A673 (cell line): Measurements from ENCODE around the gene TPGS2. TPM values are rescaled to one million over a fixed set of nuclear protein-coding genes. Genes with fewer than 3 reads are reported as not detected.

Source experiments
- BruUV-seq: library from RNA; stranded (reverse); fragments of 400-500 nt; replicated peaks from 2 replicates; lab custom pipeline; 2021; lab: Mats Ljungman, UMichigan
- CTCF ChIA-PET: fragments of 300-600 bp; sonication (Branson Sonifier 250); formaldehyde crosslinking; loops from one replicate; lab custom pipeline; 2022; ENCODE audit warnings: antibody characterized with exemption; lab: Charles Lee
- POLR2A ChIA-PET: fragments of 300-600 bp; sonication (Branson Sonifier 250); formaldehyde crosslinking; loops from one replicate; lab custom pipeline; 2022; ENCODE audit warnings: antibody characterized with exemption; ENCODE audit not compliant: low non-redundant PET; lab: Charles Lee
- DNase-seq: peaks from one replicate; pipeline ENCODE4 v3.0.0-alpha.2; 2015; ENCODE audit warnings: low spot score
- H3K27ac ChIP-seq: fragments of 200-600 bp; sonication (generic); 2 replicates; pipeline ENCODE4 v1.5.1; 2016; ENCODE audit warnings: mixed run types, low read depth, mild to moderate bottlenecking, mixed read lengths, antibody characterized with exemption, low read length; ENCODE audit not compliant: poor library complexity, severe bottlenecking
- H3K27me3 ChIP-seq: fragments of 200-600 bp; sonication (generic); replicated peaks from 2 replicates; pipeline ENCODE4 v1.6.1; 2017; ENCODE audit warnings: mixed run types, low read depth, mild to moderate bottlenecking, mixed read lengths, antibody characterized with exemption, low read length; ENCODE audit not compliant: insufficient read depth, poor library complexity
- H3K36me3 ChIP-seq: fragments of 200-600 bp; sonication (generic); 2 replicates; pipeline ENCODE4 v1.6.1; 2016; ENCODE audit warnings: mixed run types, mild to moderate bottlenecking, mixed read lengths, antibody characterized with exemption, low read length; ENCODE audit not compliant: insufficient read depth, poor library complexity, severe bottlenecking
- H3K4me1 ChIP-seq: fragments of 200-600 bp; sonication (generic); 2 replicates; pipeline ENCODE4 v1.6.1; 2017; ENCODE audit warnings: mixed run types, mild to moderate bottlenecking, mixed read lengths, antibody characterized with exemption, low read length; ENCODE audit not compliant: insufficient read depth, poor library complexity, severe bottlenecking
- H3K4me3 ChIP-seq: fragments of 200-600 bp; sonication (generic); 2 replicates; pipeline ENCODE4 v1.5.1; 2016; ENCODE audit warnings: low read depth, mixed run types, mild to moderate bottlenecking, mixed read lengths, low read length; ENCODE audit not compliant: poor library complexity, severe bottlenecking
- H3K9me3 ChIP-seq: fragments of 200-600 bp; sonication (generic); 2 replicates; pipeline ENCODE4 v1.6.1; 2016; ENCODE audit warnings: mixed run types, low read depth, mild to moderate bottlenecking, mixed read lengths, antibody characterized with exemption, low read length; ENCODE audit not compliant: poor library complexity, severe bottlenecking
- CTCF ChIP-seq: fragments of 300-800, 200-600 bp; sonication (generic); conservative IDR thresholded peaks from 2 replicates; pipeline ENCODE4 v1.5.1; 2017; ENCODE audit warnings: low read depth, mild to moderate bottlenecking, antibody characterized with exemption, low read length, moderate library complexity, mixed read lengths
- EZH2 ChIP-seq: fragments of 200-600 bp; sonication (generic); IDR thresholded peaks from 2 replicates; pipeline ENCODE4 v1.6.1; 2017; ENCODE audit warnings: borderline replicate concordance, low read depth, mild to moderate bottlenecking, mixed read lengths, antibody characterized with exemption, low read length; ENCODE audit not compliant: poor library complexity, severe bottlenecking
- intact Hi-C: fragments of 100-400 bp; cut with micrococcal nuclease; formaldehyde crosslinking; loops from one replicate; pipeline ENCODE4 v1.10.0; 2022; ENCODE audit not compliant: unreplicated experiment
- total RNA-seq: library from RNA; stranded (reverse); gene quantifications from 2 replicates; pipeline ENCODE4 v1.2.3, GENCODE V29; 2021

The TPGS2 gene
- total RNA-seq, 1 experiment from 2014 or later = 106 TPM

GRCh38 chr18:36833120-36833519, 4.3 kb upstream of the TPGS2 start:
- TF ChIP-seq CTCF = no peak
- no peak for TF ChIP-seq EZH2
- CTCF ChIA-PET = no interaction called here

DNA sequence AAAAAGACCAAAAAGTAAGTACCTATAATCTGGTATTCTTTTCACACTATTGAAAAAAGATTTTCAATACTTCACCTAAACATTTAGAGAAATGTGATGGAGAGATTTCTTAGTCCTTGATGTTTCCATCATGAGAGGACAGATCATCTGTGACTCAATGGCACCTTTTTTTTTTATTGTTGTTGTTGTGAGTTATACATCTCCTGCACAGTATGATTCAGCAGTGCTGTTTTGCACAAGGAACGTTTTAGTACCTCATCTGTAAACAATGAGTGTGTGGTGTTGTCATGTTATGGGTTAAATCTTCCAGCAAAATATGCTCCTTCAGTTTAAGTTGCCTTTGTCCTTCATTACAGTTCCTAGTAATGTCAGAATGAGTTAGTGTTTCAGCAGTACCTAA, 2.3 kb upstream of the TPGS2 start:
- BruUV-seq = no TSS peak
- Histone ChIP-seq H3K4me3 (no peak overlapping the region), H3K36me3 (no peaks in the 10 kb centered on the region), H3K27ac (no peak overlapping the region), H3K9me3 (no peaks in the 10 kb centered on the region), H3K27me3 (no peaks in the 10 kb centered on the region), H3K4me1 (peaks cover 12% of the 10 kb centered on the region)
- POLR2A ChIA-PET = no interaction called here
- no peak for TF ChIP-seq EZH2
- no peak for TF ChIP-seq CTCF
- CTCF ChIA-PET = no interaction called here
- DNase-seq = no peak
- intact Hi-C loops = no loop called here

More at GRCh38 chr18:36833120-36833519, 4.3 kb upstream of the TPGS2 start:
- no peak for DNase-seq
- no peak overlapping the region for H3K4me3 ChIP-seq
- no peak overlapping the region for H3K27ac ChIP-seq
- no peaks in the 10 kb centered on the region for H3K27me3 ChIP-seq
- POLR2A ChIA-PET = no interaction called here
- BruUV-seq = no TSS peak
- intact Hi-C loops = no loop called here
- H3K9me3 ChIP-seq = peaks cover 5% of the 10 kb centered on the region
- peaks cover 8% of the 10 kb centered on the region for H3K4me1 ChIP-seq
- H3K36me3 ChIP-seq = no peaks in the 10 kb centered on the region

DNA sequence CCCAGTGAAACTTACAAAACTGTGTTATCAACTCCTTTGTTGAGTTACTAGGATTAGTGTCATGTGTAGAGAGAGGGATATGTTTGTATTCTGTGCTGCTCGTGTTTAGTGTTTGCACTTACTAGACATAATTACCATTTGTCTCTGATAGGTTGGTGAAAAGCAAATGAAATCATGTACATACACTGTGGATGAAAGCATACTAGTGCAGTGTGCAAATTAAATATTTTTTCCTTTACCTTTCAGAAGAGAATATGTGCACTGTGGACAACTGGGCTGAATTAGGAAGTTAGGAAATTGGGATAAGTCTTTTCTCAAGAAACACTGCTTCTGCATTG, 1.3 kb upstream of the TPGS2 start:
- H3K4me1 ChIP-seq = peaks cover 12% of the 10 kb centered on the region
- TF ChIP-seq EZH2 = no peak
- no peak for TF ChIP-seq CTCF
- ChIA-PET POLR2A (no interaction called here), CTCF (no interaction called here)
- no peaks in the 10 kb centered on the region for H3K36me3 ChIP-seq
- intact Hi-C loops = no loop called here
- no peaks in the 10 kb centered on the region for H3K27me3 ChIP-seq
- BruUV-seq = TSS peak; percentile 44
- H3K9me3 ChIP-seq = no peaks in the 10 kb centered on the region
- H3K4me3 ChIP-seq = peak overlapping the region; percentile 99
- DNase-seq = no peak
- H3K27ac ChIP-seq = no peak overlapping the region
